SK-N-SH (cell line): ENCODE measurements around the gene SRGAP1.

ENCODE experiments used
- CTCF ChIP-seq: fragments of 200-600 bp; sonication (generic); IDR thresholded peaks from 2 replicates; pipeline ENCODE4 v1.6.1; 2017; ENCODE audit warnings: antibody characterized with exemption, mild to moderate bottlenecking, moderate library complexity
- EP300 ChIP-seq, 2 experiments: IDR thresholded peaks; 2 replicates each; pipeline versions ENCODE4 v1.4.0 to v1.6.1; 2012; ENCODE audit warnings: borderline replicate concordance in 1 of 2, low read depth in 1 of 2, low read length in 1 of 2
- GABPA ChIP-seq: IDR thresholded peaks from 2 replicates; pipeline ENCODE4 v1.4.0; 2012; ENCODE audit warnings: low read depth, mild to moderate bottlenecking
- MAX ChIP-seq: IDR thresholded peaks from 2 replicates; pipeline ENCODE4 v1.4.0; 2012; ENCODE audit warnings: low read depth
- MEF2A ChIP-seq: IDR thresholded peaks from 2 replicates; pipeline ENCODE4 v1.4.0; 2012; ENCODE audit warnings: low read depth, borderline replicate concordance
- RCOR1 ChIP-seq: fragments of 150-350 bp; IDR thresholded peaks from 2 replicates; pipeline ENCODE4 v1.6.1; 2017; ENCODE audit warnings: antibody characterized with exemption, low read length
- REST ChIP-seq: IDR thresholded peaks from 2 replicates; pipeline ENCODE4 v1.6.1; 2012; ENCODE audit warnings: mild to moderate bottlenecking, low read depth, low read length, moderate library complexity
- SMC3 ChIP-seq: IDR thresholded peaks from 2 replicates; pipeline ENCODE4 v1.6.1; 2012; ENCODE audit warnings: low read depth, low read length, improper control_type of control experiment
- TAF1 ChIP-seq: IDR thresholded peaks from 2 replicates; pipeline ENCODE4 v1.6.1; 2012; ENCODE audit warnings: low read depth, mild to moderate bottlenecking, low read length, moderate library complexity, borderline replicate concordance
- TEAD4 ChIP-seq: IDR thresholded peaks from 2 replicates; pipeline ENCODE4 v1.4.0; 2012; ENCODE audit warnings: mild to moderate bottlenecking, borderline replicate concordance; ENCODE audit not compliant: insufficient read depth
- USF1 ChIP-seq: IDR thresholded peaks from 2 replicates; pipeline ENCODE4 v1.4.0; 2012; ENCODE audit warnings: low read depth, borderline replicate concordance
- USF2 ChIP-seq: fragments of 150-350 bp; IDR thresholded peaks from 2 replicates; pipeline ENCODE4 v1.6.1; 2017; ENCODE audit warnings: antibody characterized with exemption, low read length, low read depth, borderline replicate concordance

- TF ChIP-seq GABPA: no peak
- no peak for TF ChIP-seq CTCF
- no peak for TF ChIP-seq USF2
- TF ChIP-seq REST: no peak
- TF ChIP-seq SMC3: no peak
- no peak for TF ChIP-seq TEAD4
- TF ChIP-seq USF1: no peak
- TF ChIP-seq EP300 (IDR thresholded peaks at IDR 0.05; ENCODE audit: borderline replicate concordance in 1 of 2, low read depth in 1 of 2, low read length in 1 of 2): no peak
- TF ChIP-seq TAF1: no peak
- no peak for TF ChIP-seq MAX
- TF ChIP-seq RCOR1: no peak
- TF ChIP-seq MEF2A: no peak
Measured at GRCh38 chr12:63823040-63823439, 21.5 kb upstream of the SRGAP1 start.
